SU-DHL-6 (cell line): ENCODE data around the gene TCF4.

Source experiments
- CTCF ChIP-seq: fragments of 200-600 bp; sonication (generic); IDR thresholded peaks from one replicate; pipeline ENCODE4 v1.5.1; 2017; ENCODE audit warnings: antibody characterized with exemption, mild to moderate bottlenecking, low read length, moderate library complexity; ENCODE audit not compliant: insufficient read depth, poor library complexity, severe bottlenecking
- EZH2phosphoT487 ChIP-seq: fragments of 200-600 bp; sonication (generic), shearing (Covaris generic); conservative IDR thresholded peaks from 2 replicates; pipeline ENCODE4 v1.6.1; 2018; ENCODE audit warnings: mild to moderate bottlenecking, antibody characterized with exemption, low read length, moderate library complexity, mixed read lengths

DNA sequence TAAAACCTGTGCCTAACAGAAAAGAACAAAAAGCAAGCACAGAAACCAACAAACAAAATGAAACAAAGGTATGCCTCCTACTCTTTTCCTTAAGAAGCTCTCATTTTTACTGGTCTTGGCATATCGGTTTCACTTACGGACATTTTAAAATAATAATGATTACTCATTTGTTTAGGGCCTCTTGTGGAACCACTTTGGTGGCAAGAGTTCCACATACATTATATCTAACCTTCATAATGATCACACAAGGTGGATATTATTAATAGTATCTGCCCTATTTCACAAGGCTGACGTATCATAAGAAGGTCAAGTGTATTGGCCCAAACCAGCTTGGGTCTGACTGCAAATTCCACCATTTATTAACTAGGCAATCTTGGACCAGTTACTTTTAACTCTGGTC, 304.7 kb downstream of the TCF4 start:
- TF ChIP-seq EZH2phosphoT487: no peak
- no peak for TF ChIP-seq CTCF
